ENCODE measurements around the gene LAMA3. TPM values are rescaled to one million over a fixed set of nuclear protein-coding genes. Genes with fewer than 3 reads are reported as not detected.

The LAMA3 gene
- total RNA-seq, 1 donor, result 5.2 TPM

DNA sequence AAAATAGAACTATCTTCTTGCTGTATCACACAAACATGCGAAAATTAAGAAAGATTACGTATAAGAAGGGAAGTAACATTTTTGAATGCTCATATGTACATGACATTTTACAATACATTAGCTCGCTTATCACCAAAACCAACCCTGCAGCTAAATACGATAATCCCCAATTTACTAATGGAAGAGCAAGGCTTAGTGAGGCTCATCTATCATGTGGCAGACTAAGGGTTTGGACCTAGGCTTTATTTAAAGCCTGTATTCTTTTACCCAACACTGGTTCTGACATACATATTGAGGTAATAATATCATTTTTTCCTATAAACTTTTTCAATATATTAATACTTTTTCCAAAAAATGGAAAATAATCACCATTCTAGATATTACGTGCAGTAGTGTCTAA lies 208.5 kb downstream of the LAMA3 start:
- TF ChIP-seq, protein P1, sequence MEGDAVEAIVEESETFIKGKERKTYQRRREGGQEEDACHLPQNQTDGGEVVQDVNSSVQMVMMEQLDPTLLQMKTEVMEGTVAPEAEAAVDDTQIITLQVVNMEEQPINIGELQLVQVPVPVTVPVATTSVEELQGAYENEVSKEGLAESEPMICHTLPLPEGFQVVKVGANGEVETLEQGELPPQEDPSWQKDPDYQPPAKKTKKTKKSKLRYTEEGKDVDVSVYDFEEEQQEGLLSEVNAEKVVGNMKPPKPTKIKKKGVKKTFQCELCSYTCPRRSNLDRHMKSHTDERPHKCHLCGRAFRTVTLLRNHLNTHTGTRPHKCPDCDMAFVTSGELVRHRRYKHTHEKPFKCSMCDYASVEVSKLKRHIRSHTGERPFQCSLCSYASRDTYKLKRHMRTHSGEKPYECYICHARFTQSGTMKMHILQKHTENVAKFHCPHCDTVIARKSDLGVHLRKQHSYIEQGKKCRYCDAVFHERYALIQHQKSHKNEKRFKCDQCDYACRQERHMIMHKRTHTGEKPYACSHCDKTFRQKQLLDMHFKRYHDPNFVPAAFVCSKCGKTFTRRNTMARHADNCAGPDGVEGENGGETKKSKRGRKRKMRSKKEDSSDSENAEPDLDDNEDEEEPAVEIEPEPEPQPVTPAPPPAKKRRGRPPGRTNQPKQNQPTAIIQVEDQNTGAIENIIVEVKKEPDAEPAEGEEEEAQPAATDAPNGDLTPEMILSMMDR (IDR thresholded peaks at IDR 0.05; ENCODE audit: insufficient read depth, low read depth, low read length), result no peak
- DNase-seq (ENCODE audit: low read depth), result no peak
- H3K4me3 ChIP-seq (ENCODE audit: low read depth, low read length), result no peak overlapping the region

DNA sequence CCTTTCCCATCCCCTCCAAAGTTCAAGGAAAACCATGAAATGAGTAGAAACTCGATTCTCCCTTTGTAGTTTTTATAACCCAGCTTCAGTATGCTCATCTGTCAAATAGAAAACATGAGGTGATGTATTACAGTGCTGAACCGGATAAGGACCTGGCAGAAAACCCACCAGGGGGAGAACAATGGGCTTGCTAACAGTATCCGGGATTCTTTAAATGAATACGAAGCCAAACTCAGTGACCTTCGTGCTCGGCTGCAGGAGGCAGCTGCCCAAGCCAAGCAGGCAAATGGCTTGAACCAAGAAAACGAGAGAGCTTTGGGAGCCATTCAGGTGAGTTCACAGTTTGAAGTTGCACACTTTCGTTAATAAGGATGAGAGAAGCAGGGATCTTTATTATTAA lies 211.7 kb downstream of the LAMA3 start:
- TF ChIP-seq, protein P1 (IDR thresholded peaks at IDR 0.05; ENCODE audit: insufficient read depth, low read depth, low read length), result no peak
- no peak for DNase-seq (ENCODE audit: low read depth)

DNA sequence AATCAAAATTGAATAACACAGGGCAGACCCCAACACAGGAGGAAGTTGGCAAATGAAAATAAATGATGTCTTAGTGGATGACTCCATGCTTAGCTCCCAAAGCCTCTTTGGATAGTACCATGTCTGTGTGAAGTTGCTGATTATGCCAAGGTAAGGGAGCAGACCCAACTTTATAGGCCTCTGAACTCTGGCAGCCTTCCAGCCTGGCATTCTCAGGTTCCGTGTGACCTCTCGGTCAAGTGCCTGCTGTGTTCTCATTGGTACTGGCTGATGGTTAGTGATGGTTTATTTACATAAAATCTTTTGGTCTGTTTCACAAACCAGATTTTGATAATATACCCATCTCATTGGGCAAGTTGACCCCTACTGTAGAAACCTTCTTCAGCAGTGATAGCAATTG lies 213.1 kb downstream of the LAMA3 start:
- H3K4me3 ChIP-seq (ENCODE audit: low read depth, low read length), result no peak overlapping the region
- DNase-seq (ENCODE audit: low read depth), result no peak
- TF ChIP-seq, protein P1 (IDR thresholded peaks at IDR 0.05; ENCODE audit: insufficient read depth, low read depth, low read length), result no peak

More for the DNA sequence above, 211.7 kb downstream of the LAMA3 start:
- no peak overlapping the region for H3K4me3 ChIP-seq (ENCODE audit: low read depth, low read length)

DNA sequence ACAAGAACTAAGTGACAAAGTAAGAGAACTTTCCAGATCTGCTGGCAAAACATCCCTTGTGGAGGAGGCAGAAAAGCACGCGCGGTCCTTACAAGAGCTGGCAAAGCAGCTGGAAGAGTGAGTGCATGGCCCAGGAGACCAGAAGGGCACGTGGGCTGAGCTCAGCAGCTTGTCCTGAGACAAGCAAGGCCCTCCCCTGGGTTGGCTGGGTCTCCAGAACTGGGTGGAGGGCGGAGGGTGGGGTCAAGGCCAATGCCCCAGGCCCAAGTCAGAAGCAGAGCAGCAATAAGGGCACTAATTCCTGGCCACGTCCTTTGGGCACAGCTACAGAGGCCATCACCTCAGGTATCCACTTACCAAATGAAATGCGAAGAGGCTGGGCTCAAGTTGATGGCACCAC lies 214.7 kb downstream of the LAMA3 start:
- no peak overlapping the region for H3K4me3 ChIP-seq (ENCODE audit: low read depth, low read length)
- TF ChIP-seq, protein P1 (IDR thresholded peaks at IDR 0.05; ENCODE audit: insufficient read depth, low read depth, low read length), result no peak
- no peak for DNase-seq (ENCODE audit: low read depth)

DNA sequence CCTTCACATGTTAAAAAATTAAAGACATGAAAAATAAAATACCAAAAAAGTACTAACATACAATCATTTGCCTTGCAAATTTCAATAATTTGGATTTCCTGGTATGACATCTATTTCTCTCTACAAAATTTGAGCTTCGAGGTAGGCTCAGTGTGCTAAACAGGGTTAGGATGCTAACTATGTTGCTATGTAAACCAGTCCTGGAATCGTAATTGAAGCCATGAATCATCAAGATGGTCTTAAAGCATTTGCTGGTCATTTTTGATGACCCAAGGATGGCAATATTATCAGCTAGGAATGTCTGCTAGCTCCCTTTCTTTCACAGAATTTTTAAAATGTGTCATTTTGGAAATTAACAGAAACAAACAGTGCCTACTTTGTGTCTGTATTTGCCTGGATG lies 217.4 kb downstream of the LAMA3 start:
- H3K4me3 ChIP-seq (ENCODE audit: low read depth, low read length), result no peak overlapping the region
- no peak for DNase-seq (ENCODE audit: low read depth)
- TF ChIP-seq, protein P1 (IDR thresholded peaks at IDR 0.05; ENCODE audit: insufficient read depth, low read depth, low read length), result no peak

DNA sequence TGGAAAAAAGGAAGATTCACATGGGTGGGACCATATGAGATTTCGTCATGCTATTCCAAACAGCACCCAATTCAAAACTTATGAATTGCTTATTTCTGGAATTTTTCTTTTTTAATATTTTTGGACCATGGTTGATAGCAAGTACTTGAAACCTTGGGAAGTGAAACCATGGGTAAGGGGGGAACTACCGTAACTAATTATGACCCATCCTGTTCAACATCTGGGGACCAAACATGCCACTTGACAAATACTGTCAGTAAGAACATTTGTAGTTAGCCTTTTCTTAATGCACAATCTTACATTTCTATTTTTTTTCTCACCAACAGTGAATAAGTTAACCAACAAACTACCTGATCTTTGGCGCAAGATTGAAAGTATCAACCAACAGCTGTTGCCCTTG lies 219.6 kb downstream of the LAMA3 start:
- no peak overlapping the region for H3K4me3 ChIP-seq (ENCODE audit: low read depth, low read length)
- DNase-seq (ENCODE audit: low read depth), result no peak
- TF ChIP-seq, protein P1 (IDR thresholded peaks at IDR 0.05; ENCODE audit: insufficient read depth, low read depth, low read length), result no peak

DNA sequence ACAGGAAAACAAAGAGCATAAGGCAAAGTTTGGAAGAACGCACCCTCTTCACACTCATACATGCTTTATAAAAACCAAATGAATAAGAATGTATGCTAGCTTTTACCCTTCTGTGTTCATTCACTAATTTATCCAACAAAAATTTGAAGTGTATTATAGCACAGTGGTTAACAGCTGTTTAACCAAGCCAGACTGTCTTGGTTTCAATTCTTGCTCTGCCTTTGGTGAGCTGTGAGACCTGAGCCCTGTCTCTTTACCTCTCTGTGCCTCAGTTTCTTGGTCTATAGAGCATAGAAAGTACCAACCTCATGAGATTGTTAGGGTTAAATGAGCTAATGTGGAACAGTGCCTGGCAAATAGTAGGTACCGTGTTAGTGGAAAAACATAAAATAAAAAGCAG lies 220.8 kb downstream of the LAMA3 start:
- TF ChIP-seq, protein P1 (IDR thresholded peaks at IDR 0.05; ENCODE audit: insufficient read depth, low read depth, low read length), result no peak
- no peak for DNase-seq (ENCODE audit: low read depth)
- H3K4me3 ChIP-seq (ENCODE audit: low read depth, low read length), result no peak overlapping the region
